GM19099 (cell line): ENCODE measurements around the gene TMEM30A.

Experiments used
- POLR2A ChIP-seq: IDR thresholded peaks from 3 replicates; pipeline ENCODE4 v1.6.1; 2011; ENCODE audit warnings: low read depth; ENCODE audit not compliant: insufficient read length; ENCODE audit errors: extremely low read depth

Gene TMEM30A

DNA sequence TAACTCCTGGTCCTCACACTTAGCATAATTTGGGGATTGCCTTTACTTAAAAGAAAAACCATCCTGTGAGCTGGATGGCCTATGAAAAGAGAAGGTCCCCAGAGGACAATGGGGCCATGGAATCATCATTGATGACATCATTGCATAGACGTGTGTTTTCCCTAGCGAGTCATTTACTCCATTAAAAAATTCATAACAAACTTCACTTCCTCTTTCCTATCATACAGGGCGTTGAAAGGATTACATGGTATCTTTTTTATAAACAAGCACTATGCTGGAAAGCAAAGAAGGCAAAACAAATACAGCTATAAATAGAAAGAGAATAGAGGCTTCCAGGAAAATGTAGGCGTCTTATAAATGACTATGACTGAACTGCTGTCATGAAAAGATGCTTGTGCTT is 67.4 kb downstream of the TMEM30A start:
- no peak for TF ChIP-seq POLR2A

DNA sequence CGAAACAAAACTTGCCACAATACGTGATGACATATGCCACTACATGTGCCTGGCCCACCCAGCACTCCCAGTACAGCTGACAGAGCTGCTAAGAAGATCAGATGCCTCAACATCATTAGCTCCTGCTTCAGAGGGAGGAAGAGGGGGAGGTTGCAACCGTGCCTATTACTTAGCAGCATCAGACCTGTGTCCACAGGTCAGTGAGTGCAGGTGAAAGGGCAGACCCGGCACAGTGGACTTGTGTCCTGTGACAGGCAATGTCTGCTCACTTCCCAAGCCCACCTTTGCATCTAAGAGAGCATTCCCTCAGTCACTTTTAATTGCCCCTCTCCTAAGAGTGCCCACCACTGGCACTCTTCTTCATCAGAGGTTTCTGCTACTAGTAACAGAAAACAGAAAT is 69.3 kb downstream of the TMEM30A start:
- TF ChIP-seq POLR2A: no peak

DNA sequence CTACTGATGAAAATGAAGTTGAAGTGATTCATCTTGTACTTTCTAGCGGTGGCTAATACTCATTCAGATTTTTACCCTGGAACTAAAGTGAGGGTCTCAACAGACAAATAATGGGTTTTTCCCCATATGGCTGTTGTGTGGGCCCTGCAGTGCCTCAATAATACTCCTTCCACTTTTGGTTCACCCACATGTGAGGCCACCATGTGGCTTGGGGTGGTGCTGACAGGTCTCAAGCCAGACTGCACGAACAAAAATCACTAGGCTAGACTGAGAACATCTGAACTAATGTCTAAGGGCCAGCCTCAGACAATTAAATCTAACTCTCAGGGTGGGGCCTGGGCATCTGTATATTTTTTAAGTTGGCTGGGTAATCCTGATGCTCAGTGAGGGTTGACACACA is 70.9 kb downstream of the TMEM30A start:
- TF ChIP-seq POLR2A: no peak

DNA sequence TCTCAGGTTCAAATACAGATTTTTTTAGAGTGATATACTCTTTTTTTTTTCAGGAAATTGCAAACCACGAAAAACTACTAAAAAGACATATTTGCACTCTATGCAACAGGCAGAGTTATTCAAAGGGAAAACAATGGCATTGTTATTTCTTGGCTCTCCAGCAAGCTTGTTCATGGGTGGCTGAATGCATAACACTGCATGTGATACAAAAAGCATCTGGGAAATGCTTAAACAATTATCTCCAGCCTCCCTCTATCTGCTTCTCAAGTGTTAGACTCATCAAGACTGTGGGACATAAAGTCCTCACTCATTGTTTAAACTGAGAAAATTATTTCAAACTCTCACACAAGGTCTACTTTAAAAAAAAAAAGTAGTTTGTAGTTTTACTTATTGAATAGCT is 71.5 kb downstream of the TMEM30A start:
- TF ChIP-seq POLR2A: no peak

DNA sequence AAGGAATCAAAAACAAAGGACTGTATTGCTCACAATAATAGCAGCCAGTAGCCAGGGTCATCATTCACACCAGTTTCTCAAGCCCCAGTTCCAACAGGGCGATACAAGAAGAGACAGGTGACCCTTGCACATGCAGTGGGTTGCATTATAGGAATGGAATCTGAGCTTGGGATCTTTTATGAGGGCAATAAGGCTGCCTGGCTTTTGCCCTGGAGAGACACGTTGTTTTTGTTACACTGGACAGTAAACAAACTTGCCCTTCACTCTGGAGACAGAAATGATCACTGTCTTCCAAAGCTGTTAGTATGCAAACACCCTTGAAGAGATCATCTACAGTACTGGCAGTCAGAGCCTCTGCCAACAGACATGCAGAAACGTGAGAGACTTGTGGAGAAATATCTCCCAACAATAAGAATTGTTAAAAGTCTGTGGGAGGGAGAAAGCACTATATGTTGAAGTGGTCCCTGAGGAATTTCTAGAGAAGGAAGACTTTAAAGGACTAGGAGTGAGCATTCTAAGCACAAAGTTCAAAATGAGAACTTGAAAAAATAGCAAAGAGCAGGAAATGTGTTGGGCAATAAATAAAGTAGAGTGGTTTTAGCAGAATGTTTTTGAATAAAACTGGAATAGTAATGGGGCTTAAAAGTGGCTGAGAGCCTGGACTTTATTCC is 72.5 kb downstream of the TMEM30A start:
- no peak for TF ChIP-seq POLR2A

DNA sequence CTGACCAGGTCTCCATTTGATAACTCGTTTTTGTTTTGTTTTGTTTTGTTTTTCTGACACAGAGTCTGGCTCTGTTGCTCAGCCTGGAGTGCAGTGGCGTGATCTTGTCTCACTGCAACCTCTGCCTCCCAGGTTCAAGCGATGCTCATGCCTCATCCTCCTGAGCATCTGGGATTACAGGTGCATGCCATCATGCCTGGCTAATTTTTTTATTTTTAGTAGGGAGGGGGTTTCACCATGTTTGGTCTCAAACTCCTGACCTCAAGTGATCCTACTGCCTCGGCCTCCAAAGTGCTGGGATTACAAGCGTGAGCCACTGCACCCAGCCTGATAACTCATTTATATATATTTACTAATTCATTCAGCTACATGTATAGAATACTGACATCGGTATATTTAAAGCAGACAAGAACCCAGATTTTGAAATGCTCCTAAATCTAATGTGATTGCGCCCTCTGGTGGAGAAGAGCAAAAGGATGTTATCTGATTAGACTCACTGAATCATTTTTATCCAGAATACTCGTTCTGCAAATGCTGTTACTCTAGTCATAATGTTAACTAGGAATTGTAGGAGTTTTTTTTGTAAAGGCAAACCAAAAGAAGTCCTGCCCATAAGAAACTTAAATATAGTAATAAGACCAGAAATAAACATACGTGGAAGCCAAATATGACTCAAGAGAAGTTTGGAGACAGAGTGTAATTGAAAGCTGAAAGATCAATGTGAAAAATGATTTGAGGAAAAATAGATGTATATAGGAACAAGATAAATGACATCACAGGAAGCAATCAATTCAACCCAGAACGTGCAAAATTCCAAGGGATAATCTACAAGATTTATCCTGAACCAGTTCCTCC is 73.5 kb downstream of the TMEM30A start:
- no peak for TF ChIP-seq POLR2A

DNA sequence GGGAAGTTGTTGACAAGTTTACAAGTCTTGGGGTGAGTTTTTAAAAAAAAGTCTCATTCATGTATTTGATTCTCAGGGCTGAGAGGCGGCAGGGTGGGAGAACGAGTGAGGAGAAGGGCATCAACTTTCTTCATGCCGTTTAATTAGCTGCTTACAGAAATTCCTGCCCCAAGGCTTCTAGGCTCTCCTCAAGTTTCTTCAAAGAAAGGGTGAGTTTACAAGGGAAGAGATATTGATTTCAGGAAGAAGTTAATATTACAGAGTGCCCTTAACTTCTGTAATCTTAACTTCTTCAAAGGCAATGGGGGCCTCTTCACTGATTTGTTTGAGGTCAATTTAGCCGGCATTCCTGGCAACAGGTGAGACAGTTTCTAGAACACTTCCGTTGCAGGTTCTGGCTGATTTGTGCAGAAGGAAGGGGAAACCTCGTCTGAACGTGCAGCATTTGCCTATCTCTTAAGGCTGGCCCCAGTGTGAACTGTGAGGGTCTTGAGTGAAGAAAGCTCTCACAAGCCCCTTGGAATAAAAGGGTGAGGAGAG is 75.3 kb downstream of the TMEM30A start:
- TF ChIP-seq POLR2A: no peak

DNA sequence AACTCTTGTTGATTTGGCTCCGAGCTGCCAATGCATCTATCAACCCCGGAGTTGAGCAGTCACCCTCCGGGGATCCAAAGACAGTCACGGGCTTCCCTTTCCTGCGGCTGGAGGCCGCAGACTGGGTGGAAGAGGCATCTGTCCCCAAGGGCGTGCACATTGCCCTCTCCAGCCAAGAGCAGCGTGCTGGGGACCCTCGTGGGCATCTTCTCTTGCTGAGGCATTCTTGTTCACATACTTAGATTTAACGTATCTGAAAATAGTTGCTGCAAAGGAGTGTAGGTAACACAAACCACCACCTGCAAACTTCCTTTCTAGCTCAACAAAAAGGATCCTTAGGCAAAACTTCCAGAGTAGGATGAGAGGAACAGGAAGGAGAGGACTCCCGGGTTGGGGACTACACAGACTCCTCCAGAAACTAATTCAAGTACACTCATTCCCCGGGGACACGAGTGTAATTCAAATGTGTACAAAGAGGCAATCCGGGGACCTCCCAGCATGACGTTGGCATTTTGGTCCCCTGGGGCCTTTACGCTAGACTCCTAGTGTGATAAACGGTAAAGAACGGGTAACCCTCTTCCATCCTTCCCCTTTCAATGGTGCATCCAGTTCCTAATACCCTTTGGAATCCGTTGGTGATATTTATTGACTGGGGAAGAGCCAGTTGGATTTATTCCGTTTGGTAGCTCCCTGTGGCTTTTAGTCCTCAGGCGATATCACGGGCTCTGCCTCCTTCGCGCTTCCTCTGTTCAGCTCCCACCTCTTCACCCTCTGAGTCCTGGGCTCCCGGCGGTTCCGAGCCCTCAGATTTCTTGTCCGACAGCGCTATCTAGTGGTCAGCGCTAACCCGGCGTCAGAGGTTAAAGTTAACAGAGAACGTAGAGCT is 76.1 kb downstream of the TMEM30A start:
- TF ChIP-seq POLR2A: no peak

DNA sequence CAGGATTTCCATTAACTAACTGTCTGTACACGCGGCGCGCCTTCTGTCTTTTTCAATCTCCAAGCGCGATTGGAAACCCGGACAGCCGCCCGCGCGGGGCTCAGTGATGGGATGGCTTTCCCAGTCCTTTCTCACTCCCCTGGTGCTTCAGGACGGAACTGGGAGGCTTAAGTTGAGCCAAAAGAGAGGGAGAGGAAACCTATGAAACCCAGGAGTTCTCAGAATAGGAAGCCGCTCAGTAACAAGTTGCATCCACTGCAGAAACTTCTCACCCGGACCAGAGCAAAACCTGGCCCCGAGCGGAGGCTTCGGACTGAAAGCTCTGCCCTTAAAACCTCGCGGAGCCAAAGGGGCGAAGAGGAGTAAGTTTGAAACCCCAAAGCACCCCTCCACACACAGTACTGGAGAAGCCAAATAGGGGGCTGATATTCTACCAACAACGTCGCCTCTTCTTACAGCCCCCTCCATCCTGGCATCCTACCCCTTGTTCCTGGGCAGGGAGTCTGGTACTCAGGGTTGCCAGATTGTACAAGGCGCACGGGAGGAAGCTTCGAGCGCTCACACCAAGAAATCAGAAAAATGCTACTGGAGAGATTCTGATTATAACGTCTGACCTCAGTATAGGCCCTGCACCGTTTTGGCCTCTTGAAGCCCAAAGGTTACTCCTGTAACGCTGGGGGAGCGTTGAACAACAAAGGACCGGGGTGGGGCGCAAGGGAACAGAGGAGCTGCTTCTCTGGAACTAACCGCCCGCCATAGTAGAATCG is 77.8 kb downstream of the TMEM30A start:
- TF ChIP-seq POLR2A: no peak

DNA sequence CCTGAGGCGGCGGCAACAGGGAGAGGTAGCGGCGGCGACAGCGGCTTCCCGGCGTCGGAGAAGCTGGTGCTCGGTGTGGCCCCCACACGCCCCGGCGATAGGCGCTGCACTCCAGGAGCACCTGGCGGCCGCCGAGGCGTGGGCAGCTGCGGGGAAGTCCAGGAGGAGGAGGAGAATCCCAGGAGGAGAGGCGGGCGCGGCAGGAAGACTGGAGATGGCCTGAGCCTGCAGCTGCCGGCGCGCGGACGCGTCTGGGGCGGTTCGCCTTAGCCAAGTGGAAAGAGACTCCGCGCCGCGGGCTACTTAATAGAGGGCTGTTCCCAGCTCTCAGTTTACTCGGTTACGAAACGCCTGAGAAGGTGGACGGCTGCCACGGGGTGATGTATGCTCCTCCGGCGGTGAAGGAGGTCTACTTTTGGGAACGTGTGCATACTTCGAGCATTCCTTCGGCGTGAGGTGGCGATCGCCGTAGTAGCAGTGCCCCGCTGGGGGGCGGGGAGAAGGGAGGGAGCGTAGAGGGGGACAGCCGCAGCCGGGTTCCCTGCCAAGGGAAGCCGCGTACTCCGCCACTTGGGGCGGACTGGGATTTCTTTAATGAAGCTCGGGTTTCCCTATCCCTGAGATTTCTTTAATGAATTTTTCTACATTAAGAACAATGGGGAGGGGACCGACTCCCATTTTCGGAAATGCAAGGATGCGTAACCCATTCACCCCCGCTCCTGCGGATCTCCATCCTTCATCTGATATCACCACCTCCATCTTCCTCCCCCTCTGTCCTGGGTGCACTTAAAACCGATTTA is 78.6 kb downstream of the TMEM30A start, which contains the start of gene COL12A1:
Gene COL12A1 (minus strand): TSS at position 278 of the 800 bp plus-strand sequence. CDS start 3,261 bp downstream, outside the sequence.
- no peak for TF ChIP-seq POLR2A

DNA sequence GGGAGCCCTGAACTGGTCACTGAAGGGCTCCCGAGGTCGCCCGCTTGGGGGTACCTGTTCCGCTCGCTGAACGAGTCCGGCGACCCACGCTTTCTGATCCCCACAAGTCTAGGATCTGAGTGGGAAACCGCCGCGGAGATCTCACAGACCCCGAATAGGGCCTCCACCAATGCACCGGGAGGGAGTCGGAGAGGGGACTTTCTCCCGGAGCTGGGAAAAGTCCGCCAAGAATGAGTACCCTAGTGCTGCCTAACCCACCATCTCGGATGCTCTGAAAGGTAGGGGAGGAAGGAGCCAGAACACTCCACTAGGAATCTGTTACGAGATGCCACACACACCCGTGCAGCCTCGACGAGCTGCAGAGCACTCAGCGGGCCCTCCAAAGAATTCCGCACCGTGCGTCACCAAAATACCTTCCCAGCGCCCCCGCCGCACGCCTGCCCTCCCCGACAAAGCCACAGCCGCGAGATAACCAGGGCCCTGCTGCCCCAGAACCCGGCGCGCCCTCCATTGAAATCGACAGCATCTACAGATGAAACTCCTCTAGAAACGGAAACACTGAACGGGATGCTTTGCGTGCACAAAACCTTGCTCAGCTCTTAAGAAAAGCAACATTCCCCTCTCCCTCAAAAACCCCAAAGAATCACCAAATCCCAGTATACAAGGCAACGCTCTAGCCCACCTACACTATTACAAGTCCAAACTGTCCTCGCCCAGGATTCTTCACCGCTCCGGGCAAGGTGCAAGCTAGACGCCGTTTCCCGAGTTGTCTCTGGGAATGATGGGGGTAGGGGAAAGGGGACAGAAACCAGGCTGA is 79.4 kb downstream of the TMEM30A start:
- no peak for TF ChIP-seq POLR2A

DNA sequence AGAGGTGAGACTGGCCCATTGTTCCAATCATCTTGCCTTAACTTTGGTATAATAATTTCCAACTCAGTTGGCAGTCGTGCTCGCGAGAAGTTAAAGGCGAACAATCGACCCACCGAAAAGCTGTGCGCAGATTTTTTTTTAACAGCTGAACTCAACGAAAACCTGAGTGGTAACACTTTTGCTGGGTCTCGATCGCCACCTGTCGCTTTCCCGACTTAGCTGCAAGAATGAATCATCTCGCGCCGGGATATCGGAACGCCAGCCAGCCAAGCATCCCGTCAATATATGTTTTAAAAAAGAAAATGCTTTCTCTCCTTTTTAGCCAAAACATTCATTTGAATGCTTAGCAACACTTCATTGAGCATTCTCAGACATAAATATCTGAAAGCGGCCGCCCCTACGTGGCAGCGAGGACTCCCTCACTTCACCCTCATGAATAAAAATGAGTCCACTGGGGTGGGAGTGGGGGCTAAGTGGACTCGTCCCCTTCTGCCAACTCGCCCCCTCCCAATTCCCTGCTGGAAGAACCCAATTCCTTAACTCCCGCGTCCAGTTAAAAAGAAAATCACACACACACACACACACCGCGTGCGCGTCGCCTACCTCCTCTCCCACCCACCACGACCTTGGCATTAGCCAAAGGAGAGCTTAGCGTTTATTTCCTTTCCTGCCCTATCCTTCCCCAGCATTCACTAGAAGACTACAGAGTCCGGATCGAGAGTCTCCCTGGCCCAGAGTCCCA is 80.2 kb downstream of the TMEM30A start:
- TF ChIP-seq POLR2A: no peak
